DND-41 (cell line): ENCODE results near the gene ATP2B3.

Experiments
- ATAC-seq: fragments of 200-7000 bp; cut with Tn5 transposase; 3 replicates; pipeline ENCODE4 v1.9.1; 2021; ENCODE audit warnings: low read depth; ENCODE audit not compliant: insufficient read depth
- DNase-seq: peaks from one replicate; pipeline ENCODE4 v3.0.0-alpha.2; 2020
- H2AFZ ChIP-seq: 2 replicates; pipeline ENCODE4 v1.6.0; 2012; ENCODE audit warnings: low read depth, low read length
- H3K27ac ChIP-seq: 2 replicates; pipeline ENCODE4 v1.5.1; 2012; ENCODE audit warnings: low read length, inconsistent platforms
- H3K27me3 ChIP-seq: fragments of 200-600 bp; sonication (generic); 2 replicates; pipeline ENCODE4 v1.6.0; 2012; ENCODE audit warnings: low read length, mild to moderate bottlenecking, inconsistent platforms; ENCODE audit not compliant: insufficient read depth, poor library complexity
- H3K36me3 ChIP-seq: 2 replicates; pipeline ENCODE4 v1.5.1; 2012; ENCODE audit warnings: low read length, inconsistent platforms; ENCODE audit not compliant: insufficient read depth
- H3K4me1 ChIP-seq: 2 replicates; pipeline ENCODE4 v1.5.1; 2012; ENCODE audit warnings: mild to moderate bottlenecking, low read length; ENCODE audit not compliant: insufficient read depth
- H3K4me2 ChIP-seq: 2 replicates; pipeline ENCODE4 v1.6.0; 2012; ENCODE audit warnings: mild to moderate bottlenecking, moderate library complexity, low read length, inconsistent platforms; ENCODE audit not compliant: insufficient read depth
- H3K4me3 ChIP-seq, 2 experiments: fragments of 200-600 bp in 1 of 2; shearing (Covaris generic) in 1 of 2; 2 replicates each; pipeline ENCODE4 v1.5.1; 2012 to 2016; ENCODE audit warnings: inconsistent platforms in 2 of 2, low read length in 2 of 2, mild to moderate bottlenecking in 2 of 2, low read depth in 1 of 2, moderate library complexity in 1 of 2
- H3K79me2 ChIP-seq: 2 replicates; pipeline ENCODE4 v1.6.0; 2012; ENCODE audit warnings: low read length, inconsistent platforms; ENCODE audit not compliant: insufficient read depth
- H3K9ac ChIP-seq: 2 replicates; pipeline ENCODE4 v1.6.0; 2012; ENCODE audit warnings: low read depth, mild to moderate bottlenecking, inconsistent platforms, low read length, moderate library complexity
- H3K9me3 ChIP-seq: 2 replicates; pipeline ENCODE4 v1.5.1; 2012; ENCODE audit warnings: low read length, moderate library complexity, mild to moderate bottlenecking, inconsistent platforms; ENCODE audit not compliant: insufficient read depth, severe bottlenecking
- H4K20me1 ChIP-seq: 2 replicates; pipeline ENCODE4 v1.6.0; 2012; ENCODE audit warnings: low read length; ENCODE audit not compliant: insufficient read depth
- CTCF ChIP-seq: IDR thresholded peaks from 2 replicates; pipeline ENCODE4 v1.5.1; 2012; ENCODE audit warnings: borderline replicate concordance, low read length, moderate library complexity, mild to moderate bottlenecking; ENCODE audit not compliant: poor library complexity, severe bottlenecking; ENCODE audit errors: extremely low read depth
- EZH2 ChIP-seq: IDR thresholded peaks from 3 replicates; pipeline ENCODE4 v1.6.1; 2012; ENCODE audit warnings: borderline replicate concordance, low read depth, mild to moderate bottlenecking, moderate library complexity, low read length, inconsistent platforms; ENCODE audit not compliant: severe bottlenecking

Gene ATP2B3

GRCh38 chrX:153578889-153579288 is 61.4 kb downstream of the ATP2B3 start:
- no peak for ATAC-seq
- Histone ChIP-seq H3K4me2 (no peak overlapping the region), H3K4me3 (no peak overlapping the region), H4K20me1 (no peaks in the 10 kb centered on the region), H3K27me3 (no peaks in the 10 kb centered on the region), H3K4me1 (peaks cover 16% of the 10 kb centered on the region), H3K36me3 (no peaks in the 10 kb centered on the region), H3K27ac (no peak overlapping the region), H3K9ac (no peak overlapping the region), H3K9me3 (no peaks in the 10 kb centered on the region), H2AFZ (no peak overlapping the region), H3K79me2 (no peaks in the 10 kb centered on the region)
- TF ChIP-seq EZH2 (no peak), CTCF (no peak)
- DNase-seq, result no peak

GRCh38 chrX:153580700-153581386 is 63.4 kb downstream of the ATP2B3 start:
- no peak overlapping the region for H3K4me2 ChIP-seq
- H3K9me3 ChIP-seq, result no peaks in the 10 kb centered on the region
- no peak overlapping the region for H3K9ac ChIP-seq
- H3K79me2 ChIP-seq, result no peaks in the 10 kb centered on the region
- no peak overlapping the region for H3K27ac ChIP-seq
- TF ChIP-seq EZH2 (no peak), CTCF (no peak)
- ATAC-seq (no peak), DNase-seq (no peak)
- H3K4me3 ChIP-seq, result no peak overlapping the region
- H3K27me3 ChIP-seq, result no peaks in the 10 kb centered on the region
- no peaks in the 10 kb centered on the region for H4K20me1 ChIP-seq
- peaks cover 16% of the 10 kb centered on the region for H3K4me1 ChIP-seq
- no peaks in the 10 kb centered on the region for H3K36me3 ChIP-seq
- no peak overlapping the region for H2AFZ ChIP-seq

GRCh38 chrX:153582896-153583295 is 65.5 kb downstream of the ATP2B3 start:
- DNase-seq, result peak; percentile 81

More at GRCh38 chrX:153582896-153583295, 65.5 kb downstream of the ATP2B3 start:
- peaks cover 16% of the 10 kb centered on the region for H3K4me1 ChIP-seq
- peaks cover 10% of the 10 kb centered on the region for H3K36me3 ChIP-seq
- peak overlapping the region; percentile 70; the same call in 1 of the 2 replicates for H2AFZ ChIP-seq
- H3K79me2 ChIP-seq, result no peaks in the 10 kb centered on the region
- no peaks in the 10 kb centered on the region for H4K20me1 ChIP-seq
- peak; percentile 100 for ATAC-seq
- peak overlapping the region in 1 of 2 experiments; percentile 41; a peak in 2 of 4 replicates for H3K4me3 ChIP-seq
- peak overlapping the region; percentile 47; the same call in 1 of the 2 replicates for H3K27ac ChIP-seq
- H3K9ac ChIP-seq, result peak overlapping the region; percentile 44
- no peaks in the 10 kb centered on the region for H3K9me3 ChIP-seq
- TF ChIP-seq EZH2, result no peak
- TF ChIP-seq CTCF, result no peak
- peak overlapping the region; percentile 63 for H3K4me2 ChIP-seq
- H3K27me3 ChIP-seq, result no peaks in the 10 kb centered on the region
